ENCODE data around the gene TIPRL.
"Not testable (repeated sequence)": the region's sequence is repeated elsewhere in the genome, so short reads cannot be mapped to it uniquely, and the experiment has no call there.

The TIPRL gene

DNA sequence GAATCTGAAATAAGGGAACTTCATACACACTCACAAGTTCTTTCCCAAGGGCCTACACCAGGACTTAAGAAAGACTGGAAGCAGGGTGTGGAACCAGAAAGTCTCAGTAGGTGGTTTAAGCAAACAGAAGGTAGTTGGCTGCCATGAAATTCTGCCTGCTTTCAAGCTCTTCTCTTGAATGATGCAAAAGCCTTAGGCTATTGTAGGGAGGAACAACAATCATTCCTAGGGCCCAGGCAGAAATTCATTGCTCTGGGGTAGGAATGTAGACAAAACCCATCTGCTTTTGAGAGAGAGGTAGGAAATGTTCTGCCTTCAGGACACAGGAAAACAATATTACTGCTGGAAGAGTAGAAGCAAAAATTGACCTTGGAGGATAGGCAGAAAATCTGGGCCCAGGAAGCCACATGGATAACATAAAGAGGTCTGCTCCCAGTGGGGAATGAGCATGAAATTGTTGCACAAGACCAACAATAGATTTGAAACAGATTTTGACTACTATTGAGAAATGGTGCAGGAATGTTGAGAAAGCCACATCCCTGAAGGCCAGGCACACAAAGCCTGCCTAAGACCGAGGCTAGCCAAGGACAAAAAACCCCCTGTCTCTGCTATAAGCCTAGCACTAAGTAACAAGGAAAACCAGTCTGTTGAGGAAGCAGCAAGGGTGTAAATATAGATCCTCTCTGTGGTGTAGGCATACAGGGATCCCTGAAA lies 24.3 kb downstream of the TIPRL start:
- Histone ChIP-seq H3K4me3 (no peak overlapping the region), H3K27ac (peak overlapping the region in 13 of 21 experiments; percentile 28 to 79 (median 53))

DNA sequence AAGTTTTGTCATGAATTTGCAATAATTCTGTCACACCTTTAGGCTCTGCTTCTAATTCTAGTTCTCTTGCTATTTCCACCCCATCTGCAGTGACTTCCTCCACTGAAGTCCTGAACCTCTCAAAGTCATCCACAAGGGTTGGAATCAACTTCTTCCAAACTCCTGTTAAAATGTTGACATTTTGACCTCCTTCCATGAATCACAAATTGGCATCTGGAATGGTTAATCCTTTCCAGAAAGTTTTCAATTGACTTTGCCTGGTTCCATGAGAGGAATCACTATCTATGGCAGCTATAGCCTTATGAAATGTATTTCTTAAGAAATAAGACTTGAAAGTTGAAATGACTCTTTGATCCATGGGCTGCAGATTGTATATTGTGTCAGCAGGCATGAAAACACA lies 27.3 kb downstream of the TIPRL start:
- Histone ChIP-seq H3K27ac (no peak overlapping the region), H3K4me3 (no peak overlapping the region)

DNA sequence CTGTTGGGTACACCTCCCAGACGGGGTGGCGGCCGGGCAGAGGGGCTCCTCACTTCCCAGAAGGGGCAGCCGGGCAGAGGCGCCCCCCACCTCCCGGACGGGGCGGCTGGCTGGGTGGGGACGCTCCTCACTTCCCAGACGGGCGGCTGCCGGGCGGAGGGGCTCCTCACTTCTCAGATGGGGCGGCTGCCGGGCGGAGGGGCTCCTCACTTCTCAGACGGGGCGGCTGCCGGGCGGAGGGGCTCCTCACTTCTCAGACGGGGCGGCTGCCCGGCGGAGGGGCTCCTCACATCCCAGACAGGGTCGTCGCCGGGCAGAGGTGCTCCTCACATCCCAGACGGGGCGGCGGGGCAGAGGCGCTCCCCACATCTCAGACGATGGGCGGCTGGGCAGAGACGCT lies 28.9 kb downstream of the TIPRL start:
- not testable (repeated sequence) for H3K27ac ChIP-seq, H3K4me3 ChIP-seq

DNA sequence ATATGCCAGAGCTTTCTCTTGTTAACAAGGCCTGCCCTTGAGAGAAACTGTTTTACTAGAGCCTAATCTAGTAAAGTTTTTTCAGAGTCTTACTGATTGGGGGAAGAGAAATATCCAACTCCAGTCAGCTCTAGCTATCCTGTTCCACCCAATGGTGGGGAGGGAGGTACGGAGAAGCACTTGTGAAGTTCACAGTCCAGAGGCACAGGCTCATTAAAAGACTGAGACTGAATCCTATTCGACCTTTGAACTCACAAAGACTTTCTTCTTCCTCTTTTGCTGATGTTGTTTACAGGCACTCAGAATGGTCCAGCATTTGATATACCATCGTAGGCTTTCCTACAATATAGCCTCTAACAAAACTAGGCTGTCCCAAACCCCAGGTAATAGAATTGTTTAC lies 31.6 kb downstream of the TIPRL start:
- H3K4me3 ChIP-seq: no peak overlapping the region
- H3K27ac ChIP-seq: no peak overlapping the region

DNA sequence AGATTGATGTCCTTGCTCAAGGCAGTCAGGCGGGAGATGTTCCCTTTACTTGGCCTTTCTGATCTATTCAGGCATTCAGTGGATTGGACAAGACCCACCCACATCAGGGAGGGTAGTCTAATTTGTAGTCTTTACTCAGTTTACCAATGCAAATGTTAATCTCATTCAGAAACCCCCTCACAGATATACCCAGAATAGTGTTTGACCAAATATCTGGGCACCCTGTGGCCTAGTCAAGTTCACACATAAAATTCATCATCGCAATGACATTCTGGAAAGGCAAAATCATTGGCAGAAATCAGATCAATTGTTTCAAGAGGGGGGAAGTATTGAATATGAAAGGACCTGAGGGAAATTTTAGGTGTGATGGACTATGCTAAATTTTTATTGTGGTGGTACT lies 34.6 kb downstream of the TIPRL start:
- Histone ChIP-seq H3K4me3 (no peak overlapping the region), H3K27ac (no peak overlapping the region)

DNA sequence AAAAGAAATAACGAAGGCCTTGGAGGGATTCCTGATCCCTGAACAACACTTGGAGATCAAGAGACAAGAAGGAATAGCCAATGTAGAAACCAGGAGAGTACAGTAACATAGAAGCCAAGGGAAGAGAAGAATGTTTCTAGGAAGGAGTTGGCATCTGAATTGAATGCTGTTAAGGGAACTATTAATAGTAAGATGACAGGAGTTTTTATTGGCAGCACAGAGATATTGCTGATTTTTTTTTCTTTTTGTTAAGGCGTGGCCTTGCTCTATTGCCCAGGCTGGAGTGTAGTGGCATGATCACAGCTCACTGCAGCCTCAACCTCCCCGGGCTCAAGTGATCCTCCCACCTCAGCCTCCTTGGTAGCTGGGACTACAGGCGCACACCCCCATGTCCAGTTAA lies 37.4 kb downstream of the TIPRL start:
- no peak overlapping the region for H3K27ac ChIP-seq
- no peak overlapping the region for H3K4me3 ChIP-seq

DNA sequence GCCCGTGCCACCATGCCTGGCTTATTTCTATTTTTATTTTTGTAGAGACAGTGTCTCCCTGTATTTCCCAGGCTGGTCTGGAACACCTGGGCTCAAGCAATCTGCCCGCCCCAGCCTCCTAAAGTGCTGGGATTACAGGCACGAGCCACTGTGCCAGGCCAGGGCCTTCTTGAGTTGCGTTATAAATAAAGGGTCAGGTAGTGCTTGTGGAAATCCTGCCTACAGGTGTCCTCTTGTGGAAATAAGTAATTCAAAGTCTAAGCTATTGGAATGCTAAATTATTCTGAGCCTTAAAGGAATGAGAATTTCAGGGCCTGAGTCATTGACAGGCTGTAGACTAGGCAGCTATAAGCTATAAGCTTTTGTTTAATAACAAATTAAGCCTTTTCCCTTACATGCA lies 38.9 kb downstream of the TIPRL start:
- Histone ChIP-seq H3K4me3 (no peak overlapping the region), H3K27ac (no peak overlapping the region)

DNA sequence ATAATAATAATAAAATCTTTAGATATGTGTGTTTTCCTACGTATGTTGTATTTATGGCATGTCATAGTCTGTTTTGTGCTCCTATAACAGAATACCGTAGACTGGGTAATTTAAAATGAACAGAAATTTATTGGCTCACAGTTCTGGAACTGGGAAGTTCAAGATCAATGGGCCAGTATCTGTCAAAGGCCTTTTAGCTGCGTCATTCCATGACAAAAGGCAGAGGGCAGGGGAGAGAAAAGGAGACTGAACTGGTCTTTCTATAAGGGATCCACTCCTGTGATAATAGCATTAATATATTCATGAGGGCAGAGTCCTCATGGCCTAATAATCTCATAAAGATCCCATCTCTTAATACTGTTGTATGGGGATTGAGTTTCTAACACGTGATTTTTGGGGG lies 39.9 kb downstream of the TIPRL start:
- H3K4me3 ChIP-seq: no peak overlapping the region

DNA sequence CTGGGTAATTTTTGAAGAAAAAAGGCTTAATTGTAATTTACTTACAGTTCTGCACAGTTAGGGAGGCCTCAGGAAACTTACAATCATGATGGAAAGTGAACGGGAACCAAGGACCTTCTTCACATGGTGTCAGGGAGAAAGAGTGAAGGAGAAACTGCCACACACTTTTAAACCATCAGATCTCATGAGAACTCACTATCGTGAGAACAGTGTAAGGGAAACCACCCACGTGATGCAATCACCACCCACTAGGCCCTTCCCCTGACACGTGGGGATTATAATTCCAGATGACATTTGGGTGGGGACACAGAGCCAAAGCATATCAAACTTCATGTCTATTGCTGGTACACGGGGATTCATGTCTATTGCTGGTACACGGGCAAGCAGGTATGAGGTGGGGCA lies 41.7 kb downstream of the TIPRL start:
- Histone ChIP-seq H3K4me3 (no peak overlapping the region), H3K27ac (no peak overlapping the region)

More for the DNA sequence above, 39.9 kb downstream of the TIPRL start:
- H3K27ac ChIP-seq: no peak overlapping the region

DNA sequence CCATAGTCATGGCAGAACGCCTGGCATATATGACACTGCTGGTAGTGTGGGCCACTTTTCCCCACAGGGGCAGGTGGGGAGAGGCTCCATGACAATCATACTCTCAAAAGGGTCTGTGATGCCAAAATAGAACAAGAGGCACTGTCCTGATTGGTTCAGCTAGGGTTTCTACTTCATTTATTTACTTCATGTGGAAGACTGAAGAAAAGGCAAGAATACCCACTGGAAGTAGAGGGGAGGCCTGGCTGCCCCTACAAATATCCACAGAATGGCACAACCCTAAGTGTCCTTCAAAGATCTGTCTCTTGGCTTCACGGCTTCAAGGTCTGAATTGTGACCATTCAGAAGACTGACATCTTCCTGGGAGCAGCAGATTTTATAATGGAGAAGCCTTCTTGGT lies 42.5 kb downstream of the TIPRL start:
- H3K27ac ChIP-seq: no peak overlapping the region
- no peak overlapping the region for H3K4me3 ChIP-seq

DNA sequence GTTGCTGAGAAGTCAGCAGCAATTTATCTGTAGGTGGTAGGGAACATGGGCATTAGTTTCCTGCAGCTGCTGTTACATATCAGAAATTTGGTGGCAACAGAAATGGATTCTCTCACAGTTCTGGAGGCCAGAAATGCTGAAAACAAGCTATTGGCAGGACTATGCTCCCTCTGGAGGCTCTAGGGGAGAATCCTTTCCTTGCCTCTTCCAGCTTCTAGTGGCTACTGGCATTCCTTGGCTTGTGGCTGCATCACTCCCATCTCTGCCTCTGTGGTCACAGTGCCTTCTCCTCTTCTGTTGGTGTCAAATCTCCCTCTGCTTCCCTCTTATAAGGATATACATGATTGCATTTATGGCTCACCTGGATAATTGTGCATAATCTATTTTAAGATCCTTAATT lies 44.5 kb downstream of the TIPRL start:
- H3K27ac ChIP-seq: no peak overlapping the region

DNA sequence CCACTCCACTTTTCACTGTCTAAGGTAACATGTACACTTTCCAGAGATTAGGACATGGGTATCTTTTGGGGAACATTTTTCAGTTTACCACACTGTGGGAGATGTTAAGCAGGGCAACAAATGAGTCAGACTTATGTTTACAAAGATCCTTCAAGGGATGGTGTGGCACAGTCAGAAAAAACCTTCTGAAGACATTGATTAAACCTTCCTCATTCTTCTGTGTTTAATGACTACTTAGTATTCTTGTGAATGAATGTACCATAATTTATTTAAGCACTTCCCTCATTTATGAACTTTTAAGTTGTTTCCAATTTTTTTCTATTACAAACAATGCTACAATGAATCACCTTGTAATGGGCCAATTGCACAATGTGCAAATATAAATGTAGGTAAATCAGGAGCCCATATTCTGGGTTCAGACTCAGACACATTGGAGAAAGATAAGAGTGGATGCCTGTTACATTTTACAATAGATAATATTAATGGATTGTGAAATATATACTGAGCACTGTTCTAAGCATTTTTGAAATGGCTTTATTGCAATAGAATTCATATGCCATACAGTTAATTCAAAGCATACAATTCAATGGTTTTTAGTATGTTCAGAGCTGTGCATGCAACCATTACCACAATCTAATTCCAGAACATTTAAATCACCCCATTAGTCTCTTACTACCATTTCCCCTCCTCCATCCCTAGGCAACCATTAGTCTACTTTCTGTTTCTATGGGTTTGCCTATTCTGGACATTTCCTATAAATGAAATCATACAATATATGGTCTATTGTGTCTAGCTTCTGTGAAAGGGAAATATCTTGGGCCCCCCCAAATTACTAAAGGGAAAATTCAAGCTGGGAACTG lies 45.1 kb downstream of the TIPRL start:
- H3K4me3 ChIP-seq: no peak overlapping the region

More for the DNA sequence above, 44.5 kb downstream of the TIPRL start:
- H3K4me3 ChIP-seq: no peak overlapping the region

DNA sequence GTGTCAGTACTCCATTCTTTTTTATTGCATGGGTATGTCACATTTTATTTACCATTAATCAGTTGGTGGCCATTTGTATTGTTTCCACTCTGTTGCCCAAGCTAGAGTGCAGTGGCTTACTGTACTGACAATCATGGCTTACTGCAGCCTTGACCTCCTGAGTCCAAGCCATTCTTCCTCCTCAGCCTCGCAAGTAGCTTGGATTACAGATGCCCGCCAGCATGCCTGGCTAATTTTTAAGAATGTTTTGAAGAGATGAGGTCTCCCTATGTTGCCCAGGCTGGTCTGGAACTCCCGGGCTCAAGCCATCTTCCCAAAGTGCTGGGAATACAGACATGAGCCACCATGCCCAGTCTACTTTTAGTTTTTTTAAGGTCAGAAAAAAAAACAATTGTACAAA lies 46.2 kb downstream of the TIPRL start:
- Histone ChIP-seq H3K27ac (peak overlapping the region in 6 of 21 experiments; percentile 89 to 95 (median 94)), H3K4me3 (peak overlapping the region in 4 of 7 experiments; percentile 85 to 94 (median 88))

More for the DNA sequence above, 45.1 kb downstream of the TIPRL start:
- no peak overlapping the region for H3K27ac ChIP-seq

DNA sequence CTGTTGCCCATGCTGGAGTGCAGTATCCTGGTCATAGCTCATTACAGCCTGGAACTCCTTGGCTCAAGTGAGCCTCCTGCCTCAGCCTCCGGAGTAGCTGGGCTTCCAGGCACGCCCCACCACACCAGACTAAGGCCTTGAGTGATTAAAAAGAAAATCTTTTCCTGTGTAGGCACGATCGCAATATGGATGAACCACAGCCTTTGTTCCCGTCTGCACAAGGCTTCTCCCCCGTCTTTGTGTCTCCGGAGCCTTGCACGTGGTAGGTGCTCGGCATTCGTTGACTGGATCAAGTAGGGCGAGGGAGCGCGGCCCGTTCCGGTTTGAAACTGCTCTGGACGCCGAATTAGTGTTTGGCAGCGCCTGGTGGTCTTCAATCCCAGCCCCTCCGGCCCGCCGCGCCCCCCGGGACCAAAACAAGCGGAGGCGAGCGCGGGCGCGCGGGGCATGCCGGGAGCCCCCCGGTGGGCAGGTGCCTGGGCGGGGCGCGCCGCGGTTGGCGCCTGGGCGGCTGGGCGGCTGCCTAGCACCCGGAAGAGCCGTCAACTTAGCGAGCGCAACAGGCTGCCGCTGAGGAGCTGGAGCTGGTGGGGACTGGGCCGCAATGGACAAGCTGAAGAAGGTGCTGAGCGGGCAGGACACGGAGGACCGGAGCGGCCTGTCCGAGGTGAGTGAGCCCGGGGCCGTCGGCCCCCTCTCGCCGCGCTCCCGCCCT lies 46.9 kb downstream of the TIPRL start, which contains the start of gene SFT2D2:
TSS of gene SFT2D2 (plus strand) at position 529 of the 715 bp plus-strand sequence. CDS start at position 605, 76 bp downstream.
- Histone ChIP-seq H3K4me3 (peak within 1 kb of the TSS; percentile 64 to 94 (median 86)), H3K27ac (peak within 1 kb of the TSS; percentile 77 to 97 (median 92))

DNA sequence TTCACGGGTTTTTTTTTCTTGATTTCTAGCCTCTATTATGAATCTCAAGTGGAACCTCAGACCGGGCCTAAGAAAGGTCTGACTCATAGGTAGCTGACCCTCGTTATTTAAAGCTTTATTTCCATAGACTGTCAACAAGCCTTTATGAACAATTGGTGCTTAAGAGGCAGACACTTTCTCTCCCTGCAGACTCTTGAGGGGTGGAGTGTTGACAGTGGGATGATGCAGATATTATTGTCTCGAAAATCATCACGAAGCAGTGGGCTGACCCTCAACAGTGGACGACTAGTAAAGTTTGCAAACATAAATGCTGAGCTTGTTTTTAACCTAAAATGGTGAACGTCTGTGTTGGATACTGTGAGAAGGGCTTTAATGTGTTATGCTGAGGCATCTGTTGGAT lies 48.9 kb downstream of the TIPRL start:
- Histone ChIP-seq H3K4me3 (peak overlapping the region in 6 of 7 experiments; percentile 64 to 94 (median 87)), H3K27ac (peak overlapping the region in 13 of 21 experiments; percentile 30 to 95 (median 93))

DNA sequence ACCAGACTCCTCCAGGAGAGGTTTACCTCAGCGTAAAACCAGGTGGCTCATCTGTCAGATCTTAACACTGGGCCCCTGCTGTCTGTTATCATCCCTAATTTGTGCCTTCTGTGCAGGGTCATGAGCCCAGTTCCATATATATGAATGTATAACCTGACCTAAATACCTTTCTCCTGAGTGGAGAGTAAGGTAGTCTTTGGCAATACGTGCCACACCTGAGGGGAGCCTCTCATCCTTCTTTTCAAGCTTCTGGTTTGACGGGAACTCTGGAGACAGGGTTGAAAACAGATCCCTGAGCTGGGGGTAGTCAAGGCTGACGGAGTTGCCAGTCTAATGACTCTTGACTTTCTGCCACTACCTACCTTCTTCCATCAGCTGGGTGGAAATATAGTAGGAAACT lies 51.1 kb downstream of the TIPRL start:
- H3K27ac ChIP-seq: peak overlapping the region in 12 of 21 experiments; percentile 10 to 95 (median 59)

DNA sequence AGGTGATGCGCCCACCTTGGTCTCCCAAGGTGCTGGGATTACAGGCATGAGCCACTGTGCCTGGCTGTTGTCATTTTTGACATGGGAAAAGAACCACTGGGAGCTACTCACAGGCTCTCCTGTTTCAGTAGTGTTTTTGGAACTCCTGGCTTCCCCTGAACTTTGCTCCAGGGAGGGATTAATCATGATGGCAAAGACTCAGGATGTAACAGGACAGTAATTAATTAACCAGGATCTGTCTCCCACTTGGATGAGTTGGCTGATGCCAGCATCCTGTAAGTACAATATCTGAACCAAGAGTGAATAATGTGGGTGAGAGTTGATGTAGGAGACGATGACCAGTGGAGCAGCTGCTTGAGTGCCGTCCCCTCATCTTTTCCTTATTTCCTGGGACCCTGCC lies 51.9 kb downstream of the TIPRL start:
- no peak overlapping the region for H3K4me3 ChIP-seq
- peak overlapping the region in 7 of 21 experiments; percentile 5 to 93 (median 34) for H3K27ac ChIP-seq

More for the DNA sequence above, 51.1 kb downstream of the TIPRL start:
- no peak overlapping the region for H3K4me3 ChIP-seq

DNA sequence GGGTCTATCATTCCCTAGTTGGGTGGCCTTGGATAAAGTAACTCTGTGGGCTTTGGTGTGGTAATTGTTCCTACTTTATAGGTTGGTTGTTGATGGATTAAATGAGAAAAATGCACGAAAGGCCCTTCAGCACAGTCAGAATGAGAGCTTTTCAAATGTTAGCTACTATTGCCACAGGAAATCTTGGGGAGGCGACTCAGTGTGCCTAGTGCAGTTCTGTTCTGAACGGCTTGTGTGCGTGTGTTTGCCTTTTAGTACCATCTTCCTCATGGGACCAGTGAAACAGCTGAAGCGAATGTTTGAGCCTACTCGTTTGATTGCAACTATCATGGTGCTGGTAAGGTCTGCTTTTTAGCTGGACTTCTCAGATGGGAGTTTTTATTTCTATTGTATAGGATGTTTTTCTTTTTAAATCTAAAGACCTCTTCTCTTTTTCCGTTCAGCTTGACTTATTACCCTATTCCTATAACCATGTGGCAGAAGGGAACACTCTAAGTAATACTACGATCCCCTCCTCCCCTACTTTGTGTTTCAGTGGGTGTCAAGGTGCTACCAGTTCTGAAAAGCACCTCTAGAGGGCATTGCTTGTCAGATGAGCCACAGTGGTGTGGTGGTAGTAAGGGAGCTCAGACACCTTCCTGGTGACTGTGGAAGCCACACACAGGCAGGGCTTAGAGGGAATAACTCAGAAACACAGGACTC lies 56.2 kb downstream of the TIPRL start:
- peak overlapping the region in 3 of 21 experiments; percentile 9 to 63 (median 52) for H3K27ac ChIP-seq
- no peak overlapping the region for H3K4me3 ChIP-seq

DNA sequence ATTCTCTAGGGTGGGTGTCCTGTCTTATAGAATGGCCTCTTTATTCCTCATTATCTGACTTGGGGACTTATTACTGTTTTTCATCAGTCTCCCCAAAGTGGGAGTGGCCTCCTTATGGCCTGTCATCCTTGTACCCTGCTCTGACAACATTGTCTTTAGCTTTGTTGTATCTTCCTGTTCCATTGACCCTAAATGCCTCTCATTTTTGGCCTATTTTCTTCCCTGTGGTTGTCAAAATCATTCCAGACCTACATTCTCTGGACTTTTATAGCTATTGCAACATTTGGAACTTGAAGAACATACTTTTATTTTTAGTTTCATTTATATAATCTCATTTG lies 56.8 kb downstream of the TIPRL start:
- Histone ChIP-seq H3K4me3 (no peak overlapping the region), H3K27ac (peak overlapping the region in 3 of 21 experiments; percentile 9 to 63 (median 52))

DNA sequence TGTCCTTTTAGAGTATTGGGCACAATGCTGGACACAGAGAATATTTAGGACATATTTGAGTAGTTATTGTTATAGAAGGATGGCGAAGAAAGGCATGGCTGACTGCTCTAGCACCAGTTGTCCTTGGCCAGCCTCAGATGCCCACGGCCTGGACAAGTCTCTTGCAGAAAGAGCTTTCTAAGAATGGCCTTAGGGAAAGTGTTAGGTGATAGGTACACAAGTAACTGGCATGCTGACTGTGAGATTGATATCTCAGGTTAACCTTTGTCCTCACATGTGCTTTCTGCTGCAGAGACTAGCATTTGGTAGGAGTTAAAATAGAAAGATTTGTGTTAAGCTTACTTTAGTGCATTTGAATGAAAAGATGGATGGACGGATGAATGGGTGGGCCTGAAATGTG lies 57.2 kb downstream of the TIPRL start:
- no peak overlapping the region for H3K27ac ChIP-seq
- no peak overlapping the region for H3K4me3 ChIP-seq

Measured in skin epidermis (tissue), 12 donors.